OCI-LY7 (cell line): Measurements from ENCODE around the gene GDPD4.

Experiments used
- CTCF ChIP-seq: fragments of 200-600 bp; sonication (generic); conservative IDR thresholded peaks from 2 replicates; pipeline ENCODE4 v1.5.1; 2014; ENCODE audit warnings: mild to moderate bottlenecking, antibody characterized with exemption, low read length, moderate library complexity, mixed read lengths
- EZH2phosphoT487 ChIP-seq: fragments of 200-600 bp; sonication (generic); IDR thresholded peaks from 2 replicates; pipeline ENCODE4 v1.6.1; 2018; ENCODE audit warnings: low read depth, borderline replicate concordance, mild to moderate bottlenecking, mixed run types, antibody characterized with exemption, low read length, moderate library complexity, mixed read lengths

GRCh38 chr11:77316733-77317342 lies 15.4 kb upstream of the GDPD4 start:
- no peak for TF ChIP-seq CTCF
- TF ChIP-seq EZH2phosphoT487 = no peak
